HG03378 (cell line): ENCODE data around the gene ACRV1.

Experiments used
- ATAC-seq: cut with Tn5 transposase; IDR thresholded peaks from one replicate; pipeline ENCODE4 v1.9.1; 2021; ENCODE audit warnings: mild to moderate bottlenecking, moderate library complexity; ENCODE audit not compliant: unreplicated experiment

The ACRV1 gene

DNA sequence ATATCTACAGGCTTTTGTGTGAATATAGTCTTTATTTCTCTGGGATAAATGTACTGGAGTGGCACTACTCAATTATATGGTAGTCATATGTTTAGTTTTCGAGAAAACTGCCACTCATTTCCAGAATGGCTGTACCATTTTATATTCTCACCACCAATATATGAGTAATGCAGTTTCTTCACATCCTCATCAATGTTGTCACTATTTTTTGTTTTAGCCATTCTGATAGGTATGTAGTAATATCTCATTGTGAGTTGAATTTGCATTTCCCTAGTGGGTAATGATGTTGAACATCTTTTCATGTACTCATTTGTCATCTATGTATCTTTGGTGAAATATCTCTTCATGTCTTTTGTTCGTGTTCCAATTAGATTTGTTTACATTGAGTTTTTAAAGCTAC, 18.0 kb downstream of the ACRV1 start:
- ATAC-seq: no peak

DNA sequence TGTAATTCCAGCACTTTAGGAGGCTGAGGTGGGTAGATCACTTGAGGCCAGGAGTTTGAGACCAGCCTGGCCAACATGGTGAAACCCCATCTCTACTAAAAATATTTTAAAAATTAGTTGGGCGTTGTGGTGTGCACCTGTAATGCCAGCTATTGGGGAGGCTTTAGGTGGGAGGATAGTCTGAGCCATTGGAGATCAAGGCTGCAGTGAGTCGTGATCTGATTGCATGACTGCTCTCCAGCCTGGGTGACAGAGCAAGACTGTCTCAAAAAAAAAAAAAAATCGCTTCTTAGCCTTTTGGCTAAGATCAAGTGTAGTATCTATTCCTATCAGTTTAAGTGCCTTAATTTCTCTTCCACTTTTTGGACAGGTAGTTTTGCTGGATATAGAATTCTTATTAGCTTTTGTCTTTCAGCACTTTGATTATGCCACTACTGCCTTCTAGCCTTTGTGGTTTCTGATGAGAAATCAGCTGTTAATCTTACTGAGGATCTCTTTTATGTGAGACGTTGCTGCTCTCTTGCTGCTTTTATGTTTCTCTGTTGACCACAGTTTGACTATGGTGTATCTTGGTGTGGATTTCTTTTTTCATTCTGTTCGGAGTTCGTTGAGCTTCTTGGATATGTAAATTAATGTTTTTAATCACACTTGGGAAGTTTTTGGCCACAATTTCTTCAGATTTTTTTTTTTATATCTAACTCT, 31.0 kb downstream of the ACRV1 start:
- ATAC-seq: no peak

DNA sequence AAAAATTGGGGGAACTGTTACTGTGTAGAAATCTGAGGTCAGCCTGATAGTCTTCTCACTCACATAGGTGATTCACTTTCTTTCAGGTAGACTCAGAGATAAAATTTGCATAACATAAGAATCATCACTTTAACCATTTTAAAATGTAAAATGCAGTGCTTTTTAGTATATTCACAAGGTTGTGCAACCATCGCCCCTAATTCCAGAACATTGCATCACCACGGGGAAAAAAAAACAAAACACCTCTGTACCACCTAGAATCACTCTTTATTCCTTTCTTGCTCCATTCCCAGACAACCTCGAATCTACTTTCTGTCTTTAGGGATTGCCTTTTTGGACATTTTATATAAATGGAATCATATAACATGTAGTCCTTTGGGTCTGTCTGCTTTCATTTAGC, 34.8 kb downstream of the ACRV1 start:
- no peak for ATAC-seq

DNA sequence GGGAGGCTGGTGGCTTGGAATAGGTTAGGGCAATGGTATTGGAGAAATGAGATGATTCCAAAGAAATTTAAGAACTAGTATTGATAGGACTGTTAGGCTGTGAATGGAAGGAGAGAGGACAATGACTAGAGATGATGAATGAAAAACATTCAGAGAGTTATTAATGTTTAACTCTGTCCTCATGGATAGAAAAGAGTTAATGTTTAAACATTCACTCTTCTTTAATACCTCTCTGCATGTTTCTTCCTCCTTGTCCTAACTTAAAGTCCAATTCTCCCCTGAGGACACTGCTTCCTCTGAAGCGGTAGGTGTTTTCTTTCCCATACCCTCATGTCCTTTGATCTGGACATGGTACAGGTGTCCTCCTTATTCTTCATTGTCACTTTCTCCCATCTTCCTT, 42.3 kb downstream of the ACRV1 start:
- no peak for ATAC-seq

DNA sequence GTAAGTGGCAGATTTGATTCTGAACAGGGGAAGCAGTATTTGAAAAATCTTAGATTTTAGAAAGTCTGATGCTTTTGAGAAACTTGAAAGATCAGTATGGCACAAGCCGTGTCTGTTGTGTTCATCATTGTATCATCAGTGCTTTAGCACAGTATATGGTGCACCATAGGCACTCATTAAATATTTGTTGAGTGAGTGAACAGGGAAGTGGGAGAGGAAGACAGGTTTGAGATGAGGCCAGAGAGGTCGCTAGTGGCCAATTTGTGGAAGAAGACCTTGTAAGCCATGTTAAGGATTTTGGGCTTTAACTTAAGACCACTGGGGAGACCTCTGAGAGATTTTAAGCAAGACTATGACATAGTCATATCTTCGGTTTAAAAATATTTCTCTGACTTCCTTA, 42.8 kb downstream of the ACRV1 start:
- ATAC-seq: no peak

DNA sequence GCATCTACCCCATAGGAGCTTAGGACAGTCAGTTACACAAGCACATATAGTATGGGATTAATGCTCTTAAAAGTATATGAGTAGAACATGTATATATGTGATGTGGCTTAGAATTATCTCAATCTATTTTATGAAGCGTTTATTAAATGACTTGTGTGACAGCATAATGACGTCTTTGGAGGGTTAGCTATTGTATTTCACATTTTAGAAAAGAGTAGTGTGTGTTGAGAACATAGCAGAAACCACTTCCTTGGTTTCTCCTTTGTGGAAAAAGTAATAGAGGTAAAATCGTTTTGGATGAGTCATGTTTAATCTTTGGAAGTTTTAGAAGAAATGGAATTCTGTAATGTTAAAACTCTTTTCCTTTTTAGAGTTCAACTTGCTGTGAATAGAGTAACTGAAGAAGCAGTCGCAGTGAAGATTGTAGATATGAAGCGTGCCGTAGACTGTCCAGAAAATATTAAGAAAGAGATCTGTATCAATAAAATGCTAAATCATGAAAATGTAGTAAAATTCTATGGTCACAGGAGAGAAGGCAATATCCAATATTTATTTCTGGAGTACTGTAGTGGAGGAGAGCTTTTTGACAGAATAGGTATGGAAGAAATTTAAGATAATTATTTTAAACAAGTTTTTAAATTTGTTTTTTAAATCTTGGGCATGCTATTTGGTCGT, 53.3 kb downstream of the ACRV1 start:
- no peak for ATAC-seq

DNA sequence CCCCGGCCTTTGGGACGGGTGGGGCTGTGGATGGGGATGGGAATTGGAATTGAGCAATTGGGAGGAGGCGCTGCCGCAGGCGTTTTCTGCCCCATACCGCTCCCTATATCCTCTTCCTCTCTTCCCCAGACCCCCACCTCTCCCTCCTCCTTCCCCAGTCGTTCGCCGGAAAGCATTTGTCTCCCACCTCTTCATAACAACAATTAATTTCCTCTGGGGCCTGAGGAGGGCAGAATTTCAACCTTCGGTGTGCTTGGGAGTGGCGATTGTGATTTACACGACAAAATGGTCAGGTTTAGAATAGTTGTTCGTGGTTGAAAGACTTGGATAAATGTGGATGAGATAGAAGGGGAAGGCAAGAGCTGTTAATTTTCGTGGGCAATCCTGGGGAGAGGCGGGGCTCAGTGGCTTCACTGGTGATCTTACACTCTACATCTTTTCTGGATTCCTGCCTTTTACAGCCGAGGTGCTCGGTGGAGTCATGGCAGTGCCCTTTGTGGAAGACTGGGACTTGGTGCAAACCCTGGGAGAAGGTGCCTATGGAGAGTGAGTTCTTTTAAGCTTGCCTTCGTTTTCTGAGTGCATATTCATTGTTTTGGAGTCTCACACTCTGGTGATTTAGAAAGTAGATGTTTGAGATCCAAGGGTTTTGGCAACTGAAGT, 54.2 kb downstream of the ACRV1 start:
- ATAC-seq: peak; percentile 40

DNA sequence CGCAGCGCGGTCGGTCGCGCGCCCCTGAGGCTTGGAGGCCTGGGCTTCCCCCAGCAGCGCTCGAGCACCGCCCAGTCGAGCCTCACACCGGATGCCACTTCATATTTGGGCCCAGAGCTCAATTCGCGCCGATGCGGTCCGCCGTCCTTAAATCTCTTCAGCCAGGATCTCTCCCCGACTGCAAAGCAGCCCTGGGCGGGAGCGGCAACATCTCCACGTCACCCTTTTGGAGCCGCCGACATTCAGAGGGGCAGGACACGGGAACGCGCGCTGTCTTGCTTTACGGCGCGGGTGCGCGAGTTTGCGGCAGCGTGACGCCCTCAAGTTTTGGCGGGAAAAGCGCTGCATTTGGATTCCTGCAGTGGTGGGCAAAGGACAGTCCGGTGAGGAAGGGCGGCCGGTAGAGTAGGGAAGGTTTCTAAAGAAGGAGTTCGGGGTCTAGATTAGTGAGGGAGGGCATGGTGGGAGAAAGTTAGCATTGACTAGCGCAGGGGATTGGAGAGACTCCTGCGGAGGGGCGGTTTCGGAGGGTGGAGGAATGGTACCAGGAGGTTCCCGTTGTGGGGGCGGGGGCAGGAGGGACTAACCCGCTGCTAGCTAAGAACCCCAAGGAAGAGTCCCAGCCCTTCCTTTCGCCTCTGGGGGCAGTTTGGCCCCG, 54.9 kb downstream of the ACRV1 start:
- peak; percentile 71 for ATAC-seq

DNA sequence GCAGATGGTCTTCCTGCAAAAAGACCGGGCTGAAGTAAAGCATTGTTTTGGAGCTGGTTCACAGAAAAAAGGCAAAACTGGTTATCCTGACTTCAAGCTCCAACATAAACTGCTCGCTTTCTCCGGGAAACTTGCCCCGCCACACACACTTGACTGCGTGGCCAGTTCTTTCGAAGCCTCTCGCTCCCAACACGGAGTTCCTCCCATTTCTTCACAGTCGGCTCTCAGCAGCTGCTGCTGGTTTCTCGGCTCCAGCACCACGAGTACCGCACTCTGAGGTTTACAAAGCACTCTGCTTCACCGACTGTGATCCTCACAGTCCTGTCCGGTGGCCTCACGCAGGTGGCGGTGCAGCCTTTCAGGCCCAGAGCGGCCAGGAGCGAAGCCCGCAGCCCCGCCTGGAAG, 55.4 kb downstream of the ACRV1 start:
- peak; percentile 40 for ATAC-seq

DNA sequence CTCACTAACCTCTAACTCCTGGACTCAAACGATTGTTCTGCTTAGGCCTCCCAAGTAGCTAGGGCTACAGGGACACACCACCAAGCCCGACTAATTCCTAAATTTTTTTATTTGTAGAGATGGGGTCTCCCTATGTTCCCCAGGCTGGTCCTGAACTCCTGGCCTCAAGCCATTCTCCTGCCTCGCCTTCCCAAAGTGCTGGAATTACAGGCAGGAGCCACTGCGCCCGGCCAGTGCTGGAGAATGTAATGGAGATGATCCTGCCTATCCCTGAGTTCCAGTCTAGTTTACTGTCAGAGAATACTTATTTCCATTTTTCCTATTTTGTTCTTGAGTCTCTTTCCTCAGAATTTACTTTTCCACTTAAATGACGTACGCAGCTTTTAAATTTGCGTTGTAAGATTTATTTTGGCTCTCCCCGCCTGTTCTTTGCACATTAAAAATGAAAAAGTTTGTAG, 55.9 kb downstream of the ACRV1 start, which contains the start of gene CHEK1:
Gene CHEK1, plus strand, starts transcription at position 408 of the 458 bp plus-strand sequence. CDS start 1,606 bp downstream, outside the sequence.
- ATAC-seq: no peak

DNA sequence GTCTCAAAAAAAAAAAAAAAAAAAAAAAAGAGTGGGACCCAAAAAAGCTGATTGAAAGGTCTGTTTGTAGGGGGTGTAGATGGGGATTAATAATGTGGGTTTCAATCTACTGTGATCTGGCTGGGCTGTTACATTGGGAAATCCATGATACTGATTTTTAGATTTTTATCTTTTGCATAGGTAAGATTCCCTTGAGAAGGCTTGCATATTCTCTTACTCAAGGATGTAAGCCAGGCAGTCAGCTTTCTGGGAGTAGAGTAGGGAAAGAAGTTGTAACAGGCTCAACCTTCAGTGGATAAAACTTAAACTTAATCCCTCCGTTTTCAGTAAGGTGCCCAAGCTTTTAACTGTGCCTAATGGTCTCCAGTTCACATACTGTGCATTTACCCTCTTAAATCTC, 57.6 kb downstream of the ACRV1 start:
- no peak for ATAC-seq

DNA sequence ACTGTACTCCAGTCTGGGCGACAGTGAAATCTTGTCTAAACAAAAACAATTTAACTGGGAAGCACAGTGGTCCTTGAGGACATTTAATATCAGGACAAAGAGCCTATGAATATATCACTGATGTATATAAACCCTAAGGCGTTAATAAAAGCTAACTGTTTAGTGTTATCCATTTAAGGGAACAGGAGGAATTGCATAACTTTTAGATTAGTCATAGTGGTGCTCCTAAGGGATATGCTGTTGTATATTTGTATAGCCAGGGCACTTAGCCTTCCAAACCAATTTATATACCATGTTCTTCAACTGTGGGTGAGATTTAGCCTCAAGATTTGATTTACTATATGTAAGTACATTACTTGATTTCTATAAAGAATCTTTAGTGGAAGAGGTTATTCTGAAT, 58.7 kb downstream of the ACRV1 start:
- ATAC-seq: no peak
